Measurements from ENCODE around the gene NUP133. TPM values are rescaled to one million over a fixed set of nuclear protein-coding genes. Genes with fewer than 3 reads are reported as not detected.

The NUP133 gene
- total RNA-seq, 1 donor from 2014 or later = 66.1 TPM

GRCh38 chr1:229471175-229471574, 37.0 kb downstream of the NUP133 start:
- no peaks in the 10 kb centered on the region for H3K4me1 Mint-ChIP-seq
- H3K27ac Mint-ChIP-seq (ENCODE audit: unreplicated experiment) = no peak overlapping the region
- H3K9me3 Mint-ChIP-seq = no peaks in the 10 kb centered on the region
- no peak overlapping the region for H3K4me3 Mint-ChIP-seq
- TF ChIP-seq, protein P1, sequence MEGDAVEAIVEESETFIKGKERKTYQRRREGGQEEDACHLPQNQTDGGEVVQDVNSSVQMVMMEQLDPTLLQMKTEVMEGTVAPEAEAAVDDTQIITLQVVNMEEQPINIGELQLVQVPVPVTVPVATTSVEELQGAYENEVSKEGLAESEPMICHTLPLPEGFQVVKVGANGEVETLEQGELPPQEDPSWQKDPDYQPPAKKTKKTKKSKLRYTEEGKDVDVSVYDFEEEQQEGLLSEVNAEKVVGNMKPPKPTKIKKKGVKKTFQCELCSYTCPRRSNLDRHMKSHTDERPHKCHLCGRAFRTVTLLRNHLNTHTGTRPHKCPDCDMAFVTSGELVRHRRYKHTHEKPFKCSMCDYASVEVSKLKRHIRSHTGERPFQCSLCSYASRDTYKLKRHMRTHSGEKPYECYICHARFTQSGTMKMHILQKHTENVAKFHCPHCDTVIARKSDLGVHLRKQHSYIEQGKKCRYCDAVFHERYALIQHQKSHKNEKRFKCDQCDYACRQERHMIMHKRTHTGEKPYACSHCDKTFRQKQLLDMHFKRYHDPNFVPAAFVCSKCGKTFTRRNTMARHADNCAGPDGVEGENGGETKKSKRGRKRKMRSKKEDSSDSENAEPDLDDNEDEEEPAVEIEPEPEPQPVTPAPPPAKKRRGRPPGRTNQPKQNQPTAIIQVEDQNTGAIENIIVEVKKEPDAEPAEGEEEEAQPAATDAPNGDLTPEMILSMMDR (conservative IDR thresholded peaks at IDR 0.05) = no peak
- H3K36me3 Mint-ChIP-seq (ENCODE audit: low read depth) = peaks cover 6% of the 10 kb centered on the region
- no peak for DNase-seq (ENCODE audit: low read depth, low spot score)
- H3K27me3 Mint-ChIP-seq (ENCODE audit: low read depth) = no peaks in the 10 kb centered on the region

DNA sequence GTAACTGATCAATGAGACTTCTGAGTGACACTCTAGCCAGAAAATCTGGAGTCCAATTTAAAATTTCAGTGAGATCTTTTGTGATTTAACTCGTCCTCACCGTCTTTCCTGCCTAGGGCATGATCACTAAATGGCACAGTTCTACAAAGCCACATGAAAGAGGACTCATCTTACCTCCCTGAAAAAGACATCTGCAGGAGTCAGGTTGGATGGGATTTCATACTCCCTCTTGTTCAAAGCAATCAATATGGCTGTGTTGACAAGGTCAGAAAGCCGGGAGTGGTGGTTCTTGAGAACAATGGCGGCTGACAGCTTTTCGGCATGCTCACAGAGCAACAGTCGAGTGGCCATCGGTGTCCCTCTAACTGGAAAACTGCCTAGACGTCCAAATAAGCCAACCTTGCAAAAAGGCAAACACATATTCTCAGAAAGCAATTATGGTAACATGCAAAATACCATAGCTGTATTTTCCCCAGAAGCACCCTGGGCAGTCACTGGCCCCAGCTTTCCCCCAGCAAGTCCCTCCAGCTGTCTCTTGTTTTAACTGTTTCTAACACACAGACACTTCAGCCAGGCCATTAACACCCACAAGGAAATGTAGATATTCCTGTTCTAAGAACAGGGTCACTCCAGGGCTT, 37.6 kb downstream of the NUP133 start:
- Mint-ChIP-seq H3K36me3 (ENCODE audit: low read depth) (peaks cover 4% of the 10 kb centered on the region), H3K27me3 (ENCODE audit: low read depth) (no peaks in the 10 kb centered on the region), H3K4me3 (no peak overlapping the region), H3K4me1 (no peaks in the 10 kb centered on the region), H3K9me3 (no peaks in the 10 kb centered on the region), H3K27ac (ENCODE audit: unreplicated experiment) (no peak overlapping the region)
- TF ChIP-seq, protein P1 (conservative IDR thresholded peaks at IDR 0.05) = no peak
- DNase-seq (ENCODE audit: low read depth, low spot score) = no peak

GRCh38 chr1:229466887-229467286, 41.3 kb downstream of the NUP133 start:
- DNase-seq (ENCODE audit: low read depth, low spot score) = no peak
- Mint-ChIP-seq H3K27ac (ENCODE audit: unreplicated experiment) (no peak overlapping the region), H3K36me3 (ENCODE audit: low read depth) (peaks cover 3% of the 10 kb centered on the region), H3K27me3 (ENCODE audit: low read depth) (no peaks in the 10 kb centered on the region), H3K9me3 (no peaks in the 10 kb centered on the region), H3K4me3 (no peak overlapping the region), H3K4me1 (no peaks in the 10 kb centered on the region)
- TF ChIP-seq, protein P1 (conservative IDR thresholded peaks at IDR 0.05) = no peak

GRCh38 chr1:229464672-229465071, 43.5 kb downstream of the NUP133 start:
- Mint-ChIP-seq H3K4me1 (no peaks in the 10 kb centered on the region), H3K4me3 (no peak overlapping the region), H3K36me3 (ENCODE audit: low read depth) (peaks cover 6% of the 10 kb centered on the region), H3K9me3 (no peaks in the 10 kb centered on the region), H3K27me3 (ENCODE audit: low read depth) (no peaks in the 10 kb centered on the region), H3K27ac (ENCODE audit: unreplicated experiment) (no peak overlapping the region)
- TF ChIP-seq, protein P1 (conservative IDR thresholded peaks at IDR 0.05) = no peak
- DNase-seq (ENCODE audit: low read depth, low spot score) = no peak

DNA sequence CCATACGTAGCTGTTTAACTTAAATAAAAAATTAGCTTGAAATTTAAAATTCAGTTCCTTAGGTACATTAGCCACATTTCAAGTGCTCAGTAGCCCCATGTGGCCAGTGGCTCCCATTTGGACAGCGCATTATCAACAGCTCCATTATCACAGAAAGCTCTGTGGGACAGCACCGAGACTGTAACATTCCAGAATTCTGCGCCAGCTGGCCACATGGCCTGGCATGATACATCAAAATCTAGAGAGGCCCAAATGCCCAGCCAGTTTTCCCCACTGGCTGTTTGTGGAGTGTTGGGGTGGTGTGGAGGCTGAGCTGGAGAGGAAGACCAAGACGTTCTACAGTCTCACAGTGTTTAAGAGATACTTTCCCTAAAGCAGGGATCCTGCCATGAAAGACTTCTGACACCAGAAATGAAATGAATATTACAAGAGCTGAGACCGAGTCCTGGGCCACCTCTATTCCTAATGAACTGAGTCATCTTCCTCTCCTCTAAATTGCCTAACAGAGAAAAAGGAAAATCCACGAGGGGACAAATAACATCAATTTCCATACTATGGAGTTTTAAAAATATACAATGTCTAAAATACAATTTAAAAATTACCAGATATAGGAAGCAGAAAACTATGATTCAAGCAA, 47.0 kb downstream of the NUP133 start:
- TF ChIP-seq, protein P1 (conservative IDR thresholded peaks at IDR 0.05) = no peak
- no peaks in the 10 kb centered on the region for H3K4me1 Mint-ChIP-seq
- H3K27ac Mint-ChIP-seq (ENCODE audit: unreplicated experiment) = no peak overlapping the region
- no peaks in the 10 kb centered on the region for H3K9me3 Mint-ChIP-seq
- H3K27me3 Mint-ChIP-seq (ENCODE audit: low read depth) = no peaks in the 10 kb centered on the region
- peaks cover 9% of the 10 kb centered on the region for H3K36me3 Mint-ChIP-seq (ENCODE audit: low read depth)
- no peak for DNase-seq (ENCODE audit: low read depth, low spot score)
- H3K4me3 Mint-ChIP-seq = no peak overlapping the region

Measured in neural crest cell (in vitro differentiated cells).